Pancreas (tissue), 10 donors: Measurements from ENCODE around the gene KLK5. TPM values are rescaled to one million over a fixed set of nuclear protein-coding genes. Genes with fewer than 3 reads are reported as not detected.
A peak's percentile ranks its signal among the peaks of the same experiment; 100 is the strongest.
"Not testable (repeated sequence)": the region's sequence is repeated elsewhere in the genome, so short reads cannot be mapped to it uniquely, and the experiment has no call there.

Source experiments
- ATAC-seq, 4 donors: fragments of 200-7000 bp; cut with Tn5 transposase; one replicate each; pipeline versions ENCODE4 v1.8.0 to v1.9.1; 2020; ENCODE audit warnings: mild to moderate bottlenecking in 4 of 4, moderate library complexity in 4 of 4
- DNase-seq, 6 donors: peaks; one replicate each; pipeline ENCODE4 v3.0.0-alpha.2; 2020
- FAIRE-seq: peaks from 2 replicates; lab custom pipeline; 2012; peaks lifted over from hg19 to GRCh38; lab: Jason Lieb, UNC
- H3K27ac ChIP-seq, 4 donors: fragments of 200-600 bp; sonication (generic); 1 replicate in 3 of 4; 2 replicates in 1 of 4; pipeline versions ENCODE4 v1.5.0 to v1.8.0; 2020
- H3K27me3 ChIP-seq, 4 donors: fragments of 200-600 bp; one replicate each; pipeline ENCODE4 v1.8.0; 2021
- H3K36me3 ChIP-seq, 3 donors: fragments of 200-600 bp; sonication (generic) in 1 of 3; one replicate each; pipeline versions ENCODE4 v1.5.0 to v1.8.0; 2020 to 2021
- H3K4me1 ChIP-seq, 3 donors: fragments of 200-600 bp; one replicate each; pipeline ENCODE4 v1.8.0; 2021
- H3K4me3 ChIP-seq, 4 donors: fragments of 200-600 bp; sonication (generic) in 2 of 4; one replicate each; pipeline versions ENCODE4 v1.5.0 to v1.8.0; 2020 to 2021
- H3K9me3 ChIP-seq, 4 donors: fragments of 200-600 bp; one replicate each; pipeline ENCODE4 v1.8.0; 2021
- CTCF ChIP-seq, 4 donors: fragments of 200-600 bp; sonication (generic) in 3 of 4; IDR thresholded peaks; one replicate each; pipeline versions ENCODE4 v1.5.0 to v1.8.0; 2021; ENCODE audit warnings: antibody characterized with exemption in 4 of 4
- WGBS, 2 donors: extraction: QIAGEN DNeasy Blood & Tissue Kit; methylation state at CpG; one replicate each; pipeline ENCODE4 v1.1.7; 2013; 5-methylcytosine and 5-hydroxymethylcytosine counted together
- intact Hi-C, 3 donors: fragments of 100-400 bp; cut with DNase I; formaldehyde crosslinking; loops; one replicate each; pipeline versions ENCODE4 v1.11.1 to v1.14.2; 2022
- polyA plus RNA-seq, 2 donors: library from polyadenylated mRNA; stranded (reverse); fragments of 200-250 nt; gene quantifications; one replicate each; pipeline ENCODE4 v1.2.3, GENCODE V29; 2013
- total RNA-seq, 6 donors: library from RNA; stranded (reverse); fragmentation: NEBNext Ultra II Directional in 4 of 6; extraction: Animal tissue kit (Norgen Biotek cat#: 25700) in 4 of 6; gene quantifications; one replicate each; pipeline versions ENCODE4 v1.2.1 to v1.2.4, GENCODE V29; 2021 to 2023
- donor health status: healthy with polysubstance abuse.
- donor health status: DM: no; HTN: no; CAD: no; lungs with moderate emphysema.
- donor health status: DM: no; HTN: no; CAD: no.
- donor health status: control.
- donor health status: control.
- donor health status: Bipolar disorder and iron deficiency.
- donor health status: DM: yes; HTN: yes; CAD: no.
- donor health status: DM: no; HTN: no; CAD: no.
- donor health status: DM: no; HTN: no; CAD: no.
- donor health status: DM: yes; HTN: yes; CAD: no.

The KLK5 gene
- total and polyA plus RNA-seq, 8 donors: 0.11 TPM; not detected in 7

- WGBS, 2 donors: 36 to 56% methylated on average over 3 of the region's 3 CpGs
- intact Hi-C loops: no loop called here
- FAIRE-seq (no peak), DNase-seq (no peak), ATAC-seq (no peak)
- H3K9me3 ChIP-seq: no peaks in the 10 kb centered on the region
- no peak overlapping the region for H3K4me3 ChIP-seq
- H3K27me3 ChIP-seq: no peaks in the 10 kb centered on the region
- TF ChIP-seq CTCF (IDR thresholded peaks at IDR 0.05): no peak
- H3K27ac ChIP-seq: no peak overlapping the region
- H3K4me1 ChIP-seq: no peaks in the 10 kb centered on the region
- no peaks in the 10 kb centered on the region for H3K36me3 ChIP-seq
Observed at GRCh38 chr19:50897191-50897607, 55.6 kb downstream of the KLK5 start.

- intact Hi-C loops: no loop called here
- H3K4me1 ChIP-seq: no peaks in the 10 kb centered on the region
- FAIRE-seq (no peak), DNase-seq (peak in 3 of 6 donors; percentile 24 to 66 (median 59)), ATAC-seq (peak; percentile 57 to 81 (median 70))
- H3K9me3 ChIP-seq: no peaks in the 10 kb centered on the region
- no peak overlapping the region for H3K4me3 ChIP-seq
- H3K27ac ChIP-seq: no peak overlapping the region
- H3K27me3 ChIP-seq: no peaks in the 10 kb centered on the region
- H3K36me3 ChIP-seq: no peaks in the 10 kb centered on the region
- no peak for TF ChIP-seq CTCF (IDR thresholded peaks at IDR 0.05)
- 48 to 61% methylated on average over 6 of the region's 6 CpGs for WGBS, 2 donors
Observed at GRCh38 chr19:50896591-50897190, 56.1 kb downstream of the KLK5 start.

- H3K27me3 ChIP-seq, intact Hi-C loops, H3K9me3 ChIP-seq, H3K4me3 ChIP-seq, FAIRE-seq, H3K4me1 ChIP-seq, H3K36me3 ChIP-seq, DNase-seq, H3K27ac ChIP-seq: not testable (repeated sequence)
- 65 to 74% methylated on average over 9 of the region's 9 CpGs for WGBS, 2 donors
- peak in 1 of 4 donors; percentile 10 for ATAC-seq
Observed at GRCh38 chr19:50896089-50896590, 56.7 kb downstream of the KLK5 start.

GRCh38 chr19:50894478-50895356 lies 58.1 kb downstream of the KLK5 start:
- TF ChIP-seq CTCF (IDR thresholded peaks at IDR 0.05): no peak
- H3K36me3 ChIP-seq: no peaks in the 10 kb centered on the region
- WGBS, 2 donors: 51 to 57% methylated on average over 10 of the region's 10 CpGs
- no peaks in the 10 kb centered on the region for H3K9me3 ChIP-seq
- FAIRE-seq (no peak), DNase-seq (no peak), ATAC-seq (no peak)
- no peak overlapping the region for H3K4me3 ChIP-seq
- no peaks in the 10 kb centered on the region for H3K27me3 ChIP-seq
- no peak overlapping the region for H3K27ac ChIP-seq
- intact Hi-C loops: no loop called here
- H3K4me1 ChIP-seq: no peaks in the 10 kb centered on the region

Other genes with a start within 250 kb of the KLK5 start
- gene SHANK1, start 233.2 kb downstream of the KLK5 start, total RNA-seq: under 1 TPM in 5 of 6 donors, not detected in 1; 0.06 to 0.69 (median 0.19) TPM
- gene SHANK1, start 233.2 kb downstream of the KLK5 start, polyA plus RNA-seq: under 1 TPM; 0.12 to 0.19 TPM
- 10 to 100 TPM in 1 of 6 donors, 1 to 10 TPM in 5; 1.3 to 14.6 (median 2.5) TPM for gene CLEC11A, start 229.7 kb downstream of the KLK5 start, total RNA-seq
- 1 to 10 TPM; 4.7 to 7.4 TPM for gene CLEC11A, start 229.7 kb downstream of the KLK5 start, polyA plus RNA-seq
- not detected for gene GPR32, start 182.6 kb downstream of the KLK5 start, total RNA-seq
- gene GPR32, start 182.6 kb downstream of the KLK5 start, polyA plus RNA-seq: not detected
- not detected for gene ACP4, start 162.6 kb downstream of the KLK5 start, total RNA-seq
- gene ACP4, start 162.6 kb downstream of the KLK5 start, polyA plus RNA-seq: not detected
- gene KLK1, start 129.3 kb downstream of the KLK5 start, total RNA-seq: 1,000 to 10,000 TPM in 3 of 6 donors, 100 to 1,000 TPM in 3; 607 to 1,981 (median 1,041) TPM
- 100 to 1,000 TPM; 683 to 756 TPM for gene KLK1, start 129.3 kb downstream of the KLK5 start, polyA plus RNA-seq
- gene KLK15, start 119.5 kb downstream of the KLK5 start, total RNA-seq: not detected
- under 1 TPM; 0.07 to 0.27 TPM for gene KLK15, start 119.5 kb downstream of the KLK5 start, polyA plus RNA-seq
- gene KLK3, start 98.1 kb downstream of the KLK5 start, total RNA-seq: not detected
- gene KLK3, start 98.1 kb downstream of the KLK5 start, polyA plus RNA-seq: under 1 TPM; 0.05 to 0.27 TPM
- not detected for gene KLK2, start 79.6 kb downstream of the KLK5 start, total RNA-seq
- gene KLK2, start 79.6 kb downstream of the KLK5 start, polyA plus RNA-seq: under 1 TPM; 0.09 to 0.27 TPM
- under 1 TPM in 1 of 6 donors, not detected in 5; 0.41 TPM for gene KLK4, start 41.6 kb downstream of the KLK5 start, total RNA-seq
- not detected for gene KLK4, start 41.6 kb downstream of the KLK5 start, polyA plus RNA-seq
- gene KLK6, start 16.6 kb upstream of the KLK5 start, total RNA-seq: not detected
- gene KLK6, start 16.6 kb upstream of the KLK5 start, polyA plus RNA-seq: not detected
- gene KLK7, start 30.9 kb upstream of the KLK5 start, total RNA-seq: not detected
- gene KLK7, start 30.9 kb upstream of the KLK5 start, polyA plus RNA-seq: under 1 TPM in 1 of 2 donors, not detected in 1; 0.46 TPM
- gene KLK8, start 48.6 kb upstream of the KLK5 start, total RNA-seq: not detected
- not detected for gene KLK8, start 48.6 kb upstream of the KLK5 start, polyA plus RNA-seq
- gene KLK10, start 66.7 kb upstream of the KLK5 start, total RNA-seq: 1 to 10 TPM in 1 of 6 donors, under 1 TPM in 5; 0.15 to 1.7 (median 0.44) TPM
- under 1 TPM; 0.53 to 0.63 TPM for gene KLK10, start 66.7 kb upstream of the KLK5 start, polyA plus RNA-seq
- 10 to 100 TPM in 4 of 6 donors, 1 to 10 TPM in 2; 6.7 to 24.2 (median 11.4) TPM for gene KLK11, start 73.6 kb upstream of the KLK5 start, total RNA-seq
- gene KLK11, start 73.6 kb upstream of the KLK5 start, polyA plus RNA-seq: 10 to 100 TPM; 15.5 to 28.9 TPM
- gene KLK12, start 82.0 kb upstream of the KLK5 start, total RNA-seq: not detected
- not detected for gene KLK12, start 82.0 kb upstream of the KLK5 start, polyA plus RNA-seq
- gene KLK13, start 112.1 kb upstream of the KLK5 start, total RNA-seq: 1 to 10 TPM in 4 of 6 donors, under 1 TPM in 1, not detected in 1; 0.59 to 5.3 (median 1.3) TPM
- 1 to 10 TPM; 2.8 to 6.4 TPM for gene KLK13, start 112.1 kb upstream of the KLK5 start, polyA plus RNA-seq
- under 1 TPM in 3 of 6 donors, not detected in 3; 0.20 to 0.32 (median 0.31) TPM for gene KLK14, start 129.8 kb upstream of the KLK5 start, total RNA-seq
- under 1 TPM; 0.61 to 0.77 TPM for gene KLK14, start 129.8 kb upstream of the KLK5 start, polyA plus RNA-seq
- 1 to 10 TPM; 2.9 to 8.2 (median 4.0) TPM for gene CTU1, start 155.4 kb upstream of the KLK5 start, total RNA-seq
- 1 to 10 TPM; 1.4 to 3.2 TPM for gene CTU1, start 155.4 kb upstream of the KLK5 start, polyA plus RNA-seq
- 1 to 10 TPM in 3 of 6 donors, under 1 TPM in 3; 0.19 to 4.1 (median 1.2) TPM for gene SIGLEC9, start 171.9 kb upstream of the KLK5 start, total RNA-seq
- 1 to 10 TPM in 1 of 2 donors, under 1 TPM in 1; 0.80 to 1.0 TPM for gene SIGLEC9, start 171.9 kb upstream of the KLK5 start, polyA plus RNA-seq
- 1 to 10 TPM in 2 of 6 donors, under 1 TPM in 4; 0.12 to 3.0 (median 0.45) TPM for gene SIGLEC7, start 189.3 kb upstream of the KLK5 start, total RNA-seq
- gene SIGLEC7, start 189.3 kb upstream of the KLK5 start, polyA plus RNA-seq: under 1 TPM; 0.12 to 0.23 TPM